Measurements from ENCODE around the gene NXPH3. TPM values are rescaled to one million over a fixed set of nuclear protein-coding genes. Genes with fewer than 3 reads are reported as not detected.
"Not testable (repeated sequence)": the region's sequence is repeated elsewhere in the genome, so short reads cannot be mapped to it uniquely, and the experiment has no call there.

NXPH3 gene
- total RNA-seq, 1 experiment from 2014 or later = 3.5 TPM

DNA sequence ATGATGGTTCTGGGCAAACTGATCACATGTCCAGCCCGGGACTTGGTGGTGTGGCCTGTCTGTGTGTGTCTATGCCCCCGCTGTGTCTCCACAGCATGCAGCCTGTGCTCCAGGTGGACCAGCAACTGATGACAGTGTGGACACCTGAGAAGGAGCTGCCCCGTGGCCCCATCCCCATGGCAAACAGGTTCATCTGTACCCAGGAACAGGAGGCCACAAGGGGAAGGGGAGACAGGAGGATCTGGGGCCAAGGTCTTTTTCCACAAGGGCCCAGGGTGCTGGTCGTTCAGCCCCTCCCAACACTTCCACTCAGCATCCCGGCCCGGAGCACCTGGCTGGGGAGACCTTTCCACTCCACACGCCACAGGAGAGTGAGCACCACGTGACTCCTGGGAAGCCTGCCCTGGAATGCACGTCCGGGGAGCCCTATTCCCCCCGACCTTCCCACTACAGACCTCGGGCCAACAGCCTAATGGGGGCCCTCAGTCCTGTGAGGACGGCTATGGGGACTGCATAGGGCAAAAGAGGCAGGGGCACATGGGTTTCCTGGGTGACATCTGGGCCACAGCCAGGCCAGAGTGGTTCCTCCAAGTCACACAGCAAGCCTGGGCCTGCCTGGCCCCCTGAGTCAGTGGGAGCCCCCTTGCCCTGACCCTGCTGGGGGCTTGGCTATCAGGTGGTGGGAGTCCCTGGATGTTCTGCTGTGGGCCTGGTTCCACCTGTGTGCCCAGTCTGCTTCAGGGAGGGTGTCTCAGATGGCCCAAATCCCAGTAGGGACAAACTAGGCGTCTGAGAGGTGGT, 20.8 kb upstream of the NXPH3 start:
- no peak for DNase-seq (ENCODE audit: low read depth)

- no peak for DNase-seq (ENCODE audit: low read depth)
Measured at GRCh38 chr17:49555495-49556222, 20.0 kb upstream of the NXPH3 start.

- DNase-seq (ENCODE audit: low read depth) = peak; percentile 53
Measured at GRCh38 chr17:49556223-49556943, 19.3 kb upstream of the NXPH3 start.

DNA sequence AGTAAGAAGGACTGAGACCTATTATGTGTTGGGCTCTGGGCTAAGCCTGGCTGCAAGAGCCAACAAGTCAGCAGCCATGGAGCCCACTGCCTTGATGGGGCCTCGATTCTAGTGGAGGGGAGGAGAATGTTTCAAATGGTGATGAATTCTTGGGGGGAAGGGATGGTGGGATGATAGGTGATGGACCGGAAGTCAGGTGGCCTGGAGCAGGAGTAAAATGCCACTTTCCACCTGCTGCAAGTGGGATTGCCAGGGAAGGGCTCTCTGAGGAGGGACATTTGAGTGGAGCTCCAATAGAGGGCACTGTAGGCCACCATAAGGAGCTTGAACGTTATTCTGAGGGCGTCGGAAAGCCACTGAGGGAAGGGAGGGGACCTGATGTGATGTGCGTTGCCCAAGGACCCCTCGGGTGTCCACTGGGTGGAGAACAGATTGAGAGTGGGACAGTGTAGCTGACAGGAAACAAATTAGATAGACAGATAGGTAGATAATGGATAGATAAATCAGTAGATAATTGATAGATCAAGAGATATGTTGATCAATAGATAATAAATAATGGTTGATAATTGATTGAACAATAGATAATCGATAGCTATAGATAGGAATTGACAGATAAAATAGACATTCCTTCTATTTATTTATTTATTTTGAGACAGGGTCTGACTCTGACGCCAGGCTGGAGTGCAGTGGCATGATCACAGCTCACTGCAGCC, 18.2 kb upstream of the NXPH3 start:
- peak; percentile 56 for DNase-seq (ENCODE audit: low read depth)

DNA sequence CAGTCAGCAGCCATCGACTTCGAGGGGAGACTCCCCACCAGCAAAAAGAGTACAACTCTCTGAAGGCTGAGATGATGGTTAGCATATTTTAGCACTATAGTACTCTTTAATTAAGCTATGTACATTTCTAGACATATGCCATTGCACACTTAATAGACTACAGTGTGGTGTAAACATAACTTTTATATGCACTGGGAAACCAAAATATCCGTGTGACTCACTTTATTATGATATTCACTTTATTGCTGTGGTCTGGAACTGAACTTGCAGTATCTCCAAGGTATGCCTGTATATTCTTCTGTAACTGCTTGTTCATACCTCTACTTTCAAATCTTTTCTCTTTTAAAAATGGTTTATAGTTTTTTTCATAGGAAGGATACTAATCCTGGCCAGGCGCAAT, 11.0 kb upstream of the NXPH3 start:
- DNase-seq (ENCODE audit: low read depth) = peak; percentile 34

DNA sequence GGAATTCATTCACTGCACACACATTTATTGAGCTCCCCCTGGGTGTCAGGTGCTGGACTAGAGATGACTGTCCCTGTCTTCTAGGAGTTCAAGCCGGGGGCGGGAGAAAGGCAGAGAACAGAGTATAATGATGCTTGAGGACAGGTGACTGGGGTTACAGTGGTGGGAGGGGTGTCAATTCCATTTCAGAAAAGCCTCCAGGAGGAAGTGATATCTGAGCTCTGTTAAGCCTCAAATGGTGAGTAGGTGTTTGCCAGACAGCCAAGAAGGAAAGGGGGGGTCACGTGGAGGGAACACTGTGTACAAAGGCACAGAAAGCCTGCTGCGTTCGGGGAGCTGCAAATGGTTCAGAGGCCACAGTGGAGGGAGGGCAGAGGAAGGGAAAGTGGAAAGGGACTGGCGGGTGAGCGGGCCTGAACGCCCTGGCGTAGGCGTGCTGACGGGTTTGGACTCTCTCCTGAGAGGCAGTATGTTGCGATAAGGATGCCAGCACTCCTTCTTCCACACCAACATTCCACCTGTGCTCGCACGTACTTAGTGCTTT, 9.7 kb upstream of the NXPH3 start:
- DNase-seq (ENCODE audit: low read depth) = no peak

DNA sequence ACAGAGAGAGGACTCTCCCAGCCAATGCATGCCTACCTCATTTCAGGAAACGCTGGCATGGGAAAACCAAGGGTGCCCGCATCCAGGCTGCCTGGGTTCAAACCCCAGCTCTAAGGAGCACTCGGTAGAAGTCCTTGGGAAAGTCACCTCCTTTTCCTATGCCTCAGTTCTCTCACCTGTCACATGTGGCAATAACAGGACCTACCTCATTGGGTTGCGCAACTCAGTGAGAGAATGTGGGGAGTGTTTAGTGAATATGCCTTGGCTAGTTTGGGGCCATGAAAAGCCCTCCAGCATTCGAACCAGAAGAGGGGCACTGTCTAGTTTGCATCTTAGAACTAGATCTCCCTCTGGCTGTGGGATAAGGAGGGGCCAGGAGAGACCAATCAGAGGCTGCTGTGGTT, 9.0 kb upstream of the NXPH3 start:
- DNase-seq (ENCODE audit: low read depth) = no peak

GRCh38 chr17:49567104-49567521, 8.6 kb upstream of the NXPH3 start:
- DNase-seq (ENCODE audit: low read depth) = no peak

GRCh38 chr17:49567871-49568694, 7.6 kb upstream of the NXPH3 start:
- peak; percentile 83 for DNase-seq (ENCODE audit: low read depth)

- not testable (repeated sequence) for DNase-seq (ENCODE audit: low read depth)
Measured at GRCh38 chr17:49568695-49569047, 7.0 kb upstream of the NXPH3 start.

GRCh38 chr17:49570540-49571242, 5.0 kb upstream of the NXPH3 start:
- DNase-seq (ENCODE audit: low read depth) = no peak

GRCh38 chr17:49571283-49571682, 4.4 kb upstream of the NXPH3 start:
- DNase-seq (ENCODE audit: low read depth) = no peak

DNA sequence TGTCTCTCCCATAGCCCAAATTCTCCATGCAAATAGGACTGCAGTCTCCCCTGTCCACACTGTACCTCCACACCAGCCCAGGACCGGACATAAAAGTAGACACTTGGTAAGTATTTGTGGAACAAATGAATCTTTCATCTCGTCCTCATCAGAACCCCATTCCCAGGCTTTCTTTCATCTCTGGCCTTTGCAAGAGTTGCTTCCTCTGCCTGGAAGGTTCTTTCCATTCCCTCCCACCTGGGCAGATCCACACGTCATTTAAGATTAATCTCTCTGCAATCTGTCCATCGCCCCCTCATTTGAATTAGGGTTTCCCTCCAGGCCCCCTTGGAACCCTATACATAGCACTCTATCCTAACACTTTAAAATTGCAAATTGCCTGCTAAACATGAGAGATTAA, 3.9 kb upstream of the NXPH3 start:
- DNase-seq (ENCODE audit: low read depth) = no peak

DNA sequence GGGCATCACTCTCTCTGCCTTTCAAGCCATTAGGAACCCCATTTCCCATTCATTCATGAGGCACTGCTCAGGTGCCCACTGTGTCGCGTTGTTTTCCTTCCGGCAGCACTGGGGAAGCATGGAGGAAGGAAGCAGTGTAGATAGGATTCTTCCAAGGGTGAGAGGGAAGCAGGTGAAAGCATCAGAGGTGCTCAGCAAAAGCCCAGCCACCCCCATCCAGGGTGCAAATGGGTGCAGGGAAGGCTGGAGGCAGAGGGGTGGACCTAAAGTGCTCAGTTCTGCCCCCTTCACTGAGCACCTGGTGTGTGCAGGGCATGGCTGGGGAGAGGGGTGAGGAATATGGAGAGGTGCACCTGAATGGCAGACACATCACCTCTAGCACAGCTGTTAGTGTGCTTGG, 3.4 kb upstream of the NXPH3 start:
- no peak for DNase-seq (ENCODE audit: low read depth)

GRCh38 chr17:49572806-49573420, 2.8 kb upstream of the NXPH3 start:
- no peak for DNase-seq (ENCODE audit: low read depth)

DNA sequence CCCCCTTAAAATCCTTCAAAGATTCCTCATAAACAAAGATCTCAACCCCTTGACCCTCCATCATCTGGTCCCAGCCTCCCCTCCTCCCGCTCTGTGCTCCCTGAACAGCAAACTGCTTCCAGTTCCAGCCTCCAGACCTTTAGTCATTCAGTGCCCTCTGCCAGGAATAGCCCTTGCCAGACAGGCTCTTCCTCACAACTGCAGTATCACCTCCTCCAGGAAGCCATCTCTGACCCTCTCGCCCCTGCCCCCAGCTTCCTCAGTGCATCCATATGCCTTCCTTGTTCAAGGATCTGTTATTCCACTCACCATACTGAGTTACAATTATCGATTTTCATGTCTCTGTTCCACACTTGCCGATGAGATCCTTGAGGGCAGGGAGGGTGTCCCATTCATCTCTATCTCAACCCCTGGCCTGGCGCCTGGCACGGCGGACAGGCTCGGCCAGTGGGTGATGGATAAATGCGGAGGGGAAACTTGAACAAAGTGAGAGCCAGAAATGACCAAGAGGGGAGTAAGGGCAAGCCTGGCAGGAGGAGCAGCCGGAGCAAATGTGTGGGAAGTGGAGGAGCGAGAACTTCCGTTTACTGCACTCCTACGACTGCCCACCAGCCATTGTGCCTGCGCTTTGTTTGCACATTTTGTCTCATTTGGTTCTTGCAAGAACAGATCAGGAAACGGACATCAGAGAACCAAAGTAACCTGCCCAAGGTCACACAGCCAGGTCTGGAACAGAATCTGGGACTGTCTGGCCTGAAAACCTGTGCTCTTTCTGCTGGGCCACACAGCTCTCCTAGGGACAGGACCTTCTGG, 2.0 kb upstream of the NXPH3 start:
- DNase-seq (ENCODE audit: low read depth) = no peak

- DNase-seq (ENCODE audit: low read depth) = no peak
Measured at GRCh38 chr17:49574323-49574781, 1.3 kb upstream of the NXPH3 start.

DNA sequence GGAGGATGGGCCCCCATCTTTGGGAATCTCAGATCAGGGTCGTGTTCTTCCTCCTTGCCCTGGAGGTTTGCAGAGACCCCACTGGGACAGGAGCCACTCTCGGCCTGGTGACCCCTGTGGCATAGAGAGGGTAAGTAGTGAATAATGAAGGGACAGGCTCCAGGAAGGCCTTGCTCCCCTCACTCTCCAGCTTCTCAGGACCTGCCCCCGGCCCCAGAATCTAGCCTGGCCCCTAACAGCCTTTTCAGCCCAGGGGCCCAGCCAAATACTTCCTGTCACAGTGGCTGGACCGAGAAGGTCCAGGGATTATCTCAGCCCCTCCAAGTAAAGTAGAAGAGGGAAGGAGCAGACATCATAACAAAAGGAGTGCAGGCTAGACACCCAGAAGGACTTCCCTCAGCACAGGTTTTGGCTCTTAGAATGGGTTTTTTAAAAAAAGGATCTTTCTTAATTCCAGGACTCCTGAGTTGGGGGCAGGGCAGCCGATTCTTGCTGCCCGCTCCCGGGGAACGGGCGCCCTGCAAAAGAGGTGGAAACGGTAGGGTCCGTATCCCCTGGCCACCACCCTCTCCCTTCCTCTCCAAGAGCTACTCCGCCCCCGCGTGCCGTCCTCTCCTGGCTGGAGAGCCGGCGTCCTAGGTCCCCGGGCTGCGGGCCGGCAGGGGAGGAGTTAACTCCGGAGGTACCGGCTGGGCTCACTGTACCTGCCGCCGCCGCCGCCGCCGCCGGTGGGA, 559 bp upstream of the NXPH3 start:
- DNase-seq (ENCODE audit: low read depth) = no peak
